GM23338 (cell line): ENCODE data around the gene WNT5A.

Source experiments
- CREB1 ChIP-seq: fragments of 250-450 bp; sonication (Bioruptor Pico); IDR thresholded peaks from 2 replicates; pipeline ENCODE4 v1.5.0; 2020; ENCODE audit warnings: low read depth, mild to moderate bottlenecking, moderate library complexity
- EZH2 ChIP-seq: fragments of 200-600 bp; sonication (generic); IDR thresholded peaks from one replicate; pipeline ENCODE4 v1.8.0; 2017; ENCODE audit warnings: antibody characterized with exemption, mild to moderate bottlenecking, low read depth; ENCODE audit not compliant: unreplicated experiment
- EZH2phosphoT487 ChIP-seq: fragments of 200-600 bp; sonication (generic); IDR thresholded peaks from one replicate; pipeline ENCODE4 v1.8.1; 2018; ENCODE audit warnings: antibody characterized with exemption; ENCODE audit not compliant: unreplicated experiment
- JUNB ChIP-seq: IDR thresholded peaks from one replicate; pipeline ENCODE4 v1.6.1; 2016; ENCODE audit warnings: antibody characterized with exemption; ENCODE audit not compliant: unreplicated experiment
- POLR2AphosphoS5 ChIP-seq: IDR thresholded peaks from 2 replicates; pipeline ENCODE4 v1.6.1; 2016; ENCODE audit warnings: antibody characterized with exemption, low read depth
- REST ChIP-seq: IDR thresholded peaks from one replicate; pipeline ENCODE4 v1.6.1; 2018; ENCODE audit warnings: antibody characterized with exemption; ENCODE audit not compliant: unreplicated experiment
- STAT1 ChIP-seq: IDR thresholded peaks from one replicate; pipeline ENCODE4 v1.6.1; 2016; ENCODE audit warnings: antibody characterized with exemption; ENCODE audit not compliant: unreplicated experiment
- ZNF462 ChIP-seq: fragments of 250-450 bp; sonication (Bioruptor Pico); IDR thresholded peaks from 2 replicates; pipeline ENCODE4 v1.5.0; 2020; ENCODE audit warnings: mild to moderate bottlenecking, moderate library complexity
- TF ChIP-seq, protein P1 (sequence below), 2 experiments: fragments of 200-600 bp in 1 of 2; sonication (generic) in 1 of 2; conservative IDR thresholded peaks; 2 replicates each; pipeline versions ENCODE4 v1.5.1 to v1.6.1; 2016 to 2017; ENCODE audit warnings: antibody characterized with exemption in 2 of 2, low read depth in 2 of 2, mild to moderate bottlenecking in 2 of 2, moderate library complexity in 1 of 2

DNA sequence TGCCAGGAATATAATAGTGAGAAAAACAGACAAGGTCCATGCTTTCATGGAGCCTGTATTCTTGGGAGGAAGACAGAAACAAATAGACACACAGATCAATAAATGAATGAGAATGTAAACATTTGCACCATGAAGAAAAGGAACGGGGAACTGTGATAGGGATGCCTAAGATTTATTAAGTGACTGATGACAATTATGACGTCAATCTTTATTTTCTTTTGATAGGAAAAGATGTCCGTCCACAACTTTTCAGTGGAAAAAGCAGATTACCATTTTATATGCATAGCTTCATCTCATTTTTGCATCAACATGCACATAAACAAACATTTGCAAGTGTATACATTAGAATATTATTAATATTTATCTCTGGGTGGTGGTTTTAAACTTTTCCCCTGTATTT lies 27.9 kb upstream of the WNT5A start:
- TF ChIP-seq EZH2 = no peak
- TF ChIP-seq, protein P1, sequence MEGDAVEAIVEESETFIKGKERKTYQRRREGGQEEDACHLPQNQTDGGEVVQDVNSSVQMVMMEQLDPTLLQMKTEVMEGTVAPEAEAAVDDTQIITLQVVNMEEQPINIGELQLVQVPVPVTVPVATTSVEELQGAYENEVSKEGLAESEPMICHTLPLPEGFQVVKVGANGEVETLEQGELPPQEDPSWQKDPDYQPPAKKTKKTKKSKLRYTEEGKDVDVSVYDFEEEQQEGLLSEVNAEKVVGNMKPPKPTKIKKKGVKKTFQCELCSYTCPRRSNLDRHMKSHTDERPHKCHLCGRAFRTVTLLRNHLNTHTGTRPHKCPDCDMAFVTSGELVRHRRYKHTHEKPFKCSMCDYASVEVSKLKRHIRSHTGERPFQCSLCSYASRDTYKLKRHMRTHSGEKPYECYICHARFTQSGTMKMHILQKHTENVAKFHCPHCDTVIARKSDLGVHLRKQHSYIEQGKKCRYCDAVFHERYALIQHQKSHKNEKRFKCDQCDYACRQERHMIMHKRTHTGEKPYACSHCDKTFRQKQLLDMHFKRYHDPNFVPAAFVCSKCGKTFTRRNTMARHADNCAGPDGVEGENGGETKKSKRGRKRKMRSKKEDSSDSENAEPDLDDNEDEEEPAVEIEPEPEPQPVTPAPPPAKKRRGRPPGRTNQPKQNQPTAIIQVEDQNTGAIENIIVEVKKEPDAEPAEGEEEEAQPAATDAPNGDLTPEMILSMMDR (conservative IDR thresholded peaks at IDR 0.05; ENCODE audit: low read depth in 2 of 2) = no peak
- no peak for TF ChIP-seq REST
- TF ChIP-seq EZH2phosphoT487 = no peak
- TF ChIP-seq STAT1 = no peak
- TF ChIP-seq CREB1 = no peak
- TF ChIP-seq JUNB = no peak
- no peak for TF ChIP-seq POLR2AphosphoS5
- no peak for TF ChIP-seq ZNF462 (CRISPR knock-in tag)
